AG04449 (cell line): ENCODE data around the gene RNF152.

Source experiments
- CTCF ChIA-PET: fragments of 350-600 bp; formaldehyde crosslinking; extraction: SDS; loops from one replicate; lab custom pipeline; 2021; ENCODE audit warnings: antibody characterized with exemption; lab: Yijun Ruan, JAX
- POLR2A ChIA-PET: fragments of 400-600, 350-600 bp; formaldehyde crosslinking; extraction: SDS; loops from one replicate; lab custom pipeline; 2020; ENCODE audit warnings: antibody characterized with exemption, inconsistent platforms; lab: Yijun Ruan, JAX
- DNase-seq: peaks from one replicate; pipeline ENCODE4 v3.0.0-alpha.2; 2010; ENCODE audit warnings: low read depth, low spot score
- H3K4me3 ChIP-seq: 2 replicates; pipeline ENCODE4 v1.5.1; 2011; ENCODE audit warnings: low read depth, mild to moderate bottlenecking, control low read depth, low read length
- TF ChIP-seq, protein P1 (sequence below): IDR thresholded peaks from one replicate; pipeline ENCODE4 v1.5.1; 2011; ENCODE audit warnings: mild to moderate bottlenecking, moderate library complexity, low read length, control low read depth, inconsistent platforms; ENCODE audit not compliant: insufficient read depth; ENCODE audit errors: missing control alignments

The RNF152 gene, protein sequence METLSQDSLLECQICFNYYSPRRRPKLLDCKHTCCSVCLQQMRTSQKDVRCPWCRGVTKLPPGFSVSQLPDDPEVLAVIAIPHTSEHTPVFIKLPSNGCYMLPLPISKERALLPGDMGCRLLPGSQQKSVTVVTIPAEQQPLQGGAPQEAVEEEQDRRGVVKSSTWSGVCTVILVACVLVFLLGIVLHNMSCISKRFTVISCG

DNA sequence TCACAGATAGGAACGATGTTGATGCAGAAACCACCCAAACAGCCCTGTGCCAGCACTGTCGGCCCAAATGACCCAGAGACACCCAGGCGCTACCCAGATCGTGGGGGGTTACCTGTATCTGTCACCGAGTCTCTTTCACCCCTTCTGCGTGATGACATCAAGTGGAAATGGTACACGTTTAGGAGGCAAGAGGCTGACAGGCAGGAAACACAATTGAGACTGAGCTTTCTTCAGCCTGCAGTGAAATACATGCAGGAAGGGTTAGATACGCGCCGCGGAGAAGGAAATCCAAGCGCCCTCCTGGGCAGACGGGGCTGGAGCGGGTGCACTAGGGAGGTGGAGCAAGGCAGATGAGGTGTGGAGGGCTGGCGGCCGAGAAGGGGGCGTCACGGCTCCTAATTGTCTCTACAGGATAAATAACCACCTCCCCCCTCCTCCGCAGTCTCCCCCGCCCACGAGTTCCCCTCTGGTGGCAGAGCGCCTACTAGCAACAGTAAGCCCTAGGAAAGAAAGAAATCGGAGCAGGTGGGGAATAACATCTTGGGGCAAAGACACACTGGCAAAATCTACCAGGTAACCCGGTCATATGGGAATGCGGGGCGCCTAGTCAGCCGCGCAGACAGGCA, at the start of gene RNF152:
RNF152 (minus strand) TSS at position 325 of the 626 bp plus-strand sequence. CDS start 76,544 bp downstream, outside the sequence.
- H3K4me3 ChIP-seq, result peak within 1 kb of the TSS; percentile 80
- no peak for DNase-seq
- TF ChIP-seq, protein P1, sequence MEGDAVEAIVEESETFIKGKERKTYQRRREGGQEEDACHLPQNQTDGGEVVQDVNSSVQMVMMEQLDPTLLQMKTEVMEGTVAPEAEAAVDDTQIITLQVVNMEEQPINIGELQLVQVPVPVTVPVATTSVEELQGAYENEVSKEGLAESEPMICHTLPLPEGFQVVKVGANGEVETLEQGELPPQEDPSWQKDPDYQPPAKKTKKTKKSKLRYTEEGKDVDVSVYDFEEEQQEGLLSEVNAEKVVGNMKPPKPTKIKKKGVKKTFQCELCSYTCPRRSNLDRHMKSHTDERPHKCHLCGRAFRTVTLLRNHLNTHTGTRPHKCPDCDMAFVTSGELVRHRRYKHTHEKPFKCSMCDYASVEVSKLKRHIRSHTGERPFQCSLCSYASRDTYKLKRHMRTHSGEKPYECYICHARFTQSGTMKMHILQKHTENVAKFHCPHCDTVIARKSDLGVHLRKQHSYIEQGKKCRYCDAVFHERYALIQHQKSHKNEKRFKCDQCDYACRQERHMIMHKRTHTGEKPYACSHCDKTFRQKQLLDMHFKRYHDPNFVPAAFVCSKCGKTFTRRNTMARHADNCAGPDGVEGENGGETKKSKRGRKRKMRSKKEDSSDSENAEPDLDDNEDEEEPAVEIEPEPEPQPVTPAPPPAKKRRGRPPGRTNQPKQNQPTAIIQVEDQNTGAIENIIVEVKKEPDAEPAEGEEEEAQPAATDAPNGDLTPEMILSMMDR, result peak; percentile 28
- ChIA-PET CTCF (interaction anchor here (0.9 to 3.3 kb wide), 9 partner anchors 9 to 341 kb away, joined by 3 to 18 read pairs (median 7); no protein-coding TSS in a partner anchor), POLR2A (interaction anchor here (0.9 kb wide), 1 partner anchor 239 kb away, joined by 3 read pairs; no protein-coding TSS in a partner anchor)

DNA sequence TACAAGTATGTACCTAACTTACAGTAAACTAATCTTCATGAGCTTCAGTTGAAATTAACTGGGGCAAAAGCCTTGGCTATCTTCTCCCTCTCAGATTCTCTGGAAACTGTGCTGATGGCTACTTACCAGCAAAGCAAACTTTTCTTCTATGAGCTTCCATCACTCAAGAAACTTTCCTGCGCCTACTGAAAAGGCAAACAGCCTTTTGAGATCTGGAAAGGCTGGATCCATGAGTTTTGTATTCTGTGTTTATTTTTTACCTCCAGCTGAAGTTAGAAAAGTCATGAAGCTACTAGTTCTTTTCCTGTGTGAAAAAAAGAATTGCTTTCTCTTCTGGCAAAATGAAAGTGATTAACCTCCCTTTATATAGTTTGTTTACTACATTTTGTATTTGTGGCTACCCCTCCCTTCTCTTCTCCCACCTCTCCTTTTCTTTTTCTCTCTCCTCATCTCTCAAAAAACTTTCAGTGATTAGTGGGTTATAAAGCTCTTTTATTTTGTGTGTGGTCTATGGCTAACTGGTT, 49.2 kb upstream of the RNF152 start:
- H3K4me3 ChIP-seq, result no peak overlapping the region
- TF ChIP-seq, protein P1, result no peak
- ChIA-PET CTCF (interaction anchor here (0.9 to 1.8 kb wide), 5 partner anchors 16 to 360 kb away, joined by 3 to 6 read pairs (median 3); no protein-coding TSS in a partner anchor), POLR2A (no interaction called here)
- DNase-seq, result no peak

DNA sequence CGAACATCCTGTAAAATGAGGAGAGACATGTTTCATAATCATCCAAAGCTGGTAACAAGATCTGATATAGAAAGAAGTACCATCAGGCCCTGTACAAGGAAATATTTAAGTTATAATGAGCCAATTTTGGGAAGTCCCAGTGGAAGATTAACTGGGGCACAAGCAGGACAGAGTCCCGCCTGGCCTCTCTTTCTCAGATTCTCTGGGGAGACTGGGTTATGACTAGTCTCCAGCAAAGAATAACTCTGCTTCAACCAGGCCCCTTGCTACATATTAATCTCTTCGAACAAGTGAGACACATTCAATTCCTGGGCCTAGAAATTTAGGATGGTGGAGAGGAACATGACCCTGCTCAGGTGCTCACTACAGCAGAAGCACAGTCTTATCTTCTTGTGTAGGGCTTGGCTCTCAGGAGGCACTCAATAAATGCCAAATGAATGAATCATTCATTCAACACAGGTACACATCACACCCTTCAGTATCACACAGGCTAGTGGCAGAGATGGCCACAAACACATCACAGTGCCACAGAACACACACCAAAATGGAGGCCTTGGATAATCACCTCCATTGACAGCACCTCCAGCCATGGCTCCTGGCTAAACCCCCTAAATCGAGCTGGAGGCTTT, 46.4 kb upstream of the RNF152 start:
- TF ChIP-seq, protein P1, result no peak
- no peak for DNase-seq
- ChIA-PET POLR2A (no interaction called here), CTCF (no interaction called here)
- no peak overlapping the region for H3K4me3 ChIP-seq

DNA sequence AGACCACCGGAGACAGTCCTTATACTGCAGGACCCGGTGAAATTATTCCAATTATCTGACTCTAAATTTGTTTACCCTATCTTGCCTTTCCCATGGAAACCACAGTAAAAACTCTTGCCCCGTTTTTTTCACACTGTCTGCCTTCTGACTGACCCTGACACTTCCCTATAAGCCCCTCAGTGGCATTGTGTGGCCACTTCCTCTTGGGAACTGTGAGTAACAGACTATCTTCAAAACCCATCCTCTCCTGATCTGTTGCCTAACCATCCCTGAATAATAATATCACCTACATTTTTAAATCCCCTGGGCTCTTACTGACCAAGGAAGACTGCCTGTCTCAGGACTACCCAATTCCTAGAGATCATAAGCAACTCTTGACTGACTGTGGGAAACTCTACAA, 42.6 kb upstream of the RNF152 start:
- POLR2A ChIA-PET, result no interaction called here
- DNase-seq, result no peak
- no peak overlapping the region for H3K4me3 ChIP-seq
- TF ChIP-seq, protein P1, result no peak
- CTCF ChIA-PET, result no interaction called here

DNA sequence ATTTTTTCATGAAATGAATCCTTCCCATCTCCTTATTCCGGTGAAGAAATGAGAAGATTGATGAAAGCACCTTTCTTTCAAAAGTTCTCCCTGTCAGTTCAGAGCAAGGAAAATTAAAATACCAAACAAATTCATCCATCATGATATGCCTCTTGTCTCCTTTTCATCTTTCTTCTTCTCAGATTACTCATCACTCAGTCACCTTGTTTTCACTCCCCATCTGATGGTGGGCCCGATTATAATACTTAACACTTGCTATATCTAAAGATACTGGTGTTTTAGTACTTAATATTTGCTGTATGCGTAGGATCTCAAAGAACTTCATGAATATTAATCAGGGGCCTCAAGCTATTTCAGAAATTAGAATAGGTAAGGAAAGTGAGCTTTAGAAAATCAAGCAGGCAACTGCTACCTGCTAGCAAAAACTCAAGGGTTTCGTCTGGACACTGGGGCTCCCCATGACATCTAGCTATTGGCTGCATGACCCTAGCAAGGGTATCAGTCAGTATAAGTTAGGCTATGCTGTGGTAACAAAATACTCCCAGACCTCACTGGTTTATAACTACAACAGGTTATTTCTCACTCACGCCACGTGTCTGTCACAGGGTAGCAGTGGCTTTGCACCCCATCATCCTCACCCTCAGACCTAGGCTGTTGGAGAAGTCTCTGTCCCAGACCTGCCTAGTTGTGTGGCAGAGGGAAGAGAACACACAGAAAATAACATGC, 39.0 kb upstream of the RNF152 start:
- DNase-seq, result no peak
- POLR2A ChIA-PET, result no interaction called here
- CTCF ChIA-PET, result no interaction called here
- no peak overlapping the region for H3K4me3 ChIP-seq
- TF ChIP-seq, protein P1, result no peak
